Mesendoderm (in vitro differentiated cells): ENCODE results near the gene CDYL.
A peak's percentile ranks its signal among the peaks of the same experiment; 100 is the strongest.

Source experiments
- DNase-seq: peaks from one replicate; pipeline ENCODE4 v3.0.0; 2013
- H2AK5ac ChIP-seq: 2 replicates; pipeline ENCODE4 v1.6.1; 2013; ENCODE audit warnings: low read length, inconsistent platforms
- H2BK120ac ChIP-seq: 2 replicates; pipeline ENCODE4 v1.6.1; 2013; ENCODE audit warnings: low read depth, mild to moderate bottlenecking, low read length, moderate library complexity, mixed read lengths
- H2BK15ac ChIP-seq: replicated peaks from 2 replicates; pipeline ENCODE4 v1.6.1; 2013; ENCODE audit warnings: low read depth, mild to moderate bottlenecking, moderate library complexity
- H2BK5ac ChIP-seq: 2 replicates; pipeline ENCODE4 v1.6.1; 2013; ENCODE audit warnings: low read length, inconsistent platforms
- H3K18ac ChIP-seq: 2 replicates; pipeline ENCODE4 v1.6.1; 2013; ENCODE audit warnings: mild to moderate bottlenecking, low read length, mixed read lengths
- H3K23ac ChIP-seq: one replicate; pipeline ENCODE4 v1.6.1; 2013; ENCODE audit warnings: low read length
- H3K27ac ChIP-seq: 2 replicates; pipeline ENCODE4 v1.5.1; 2013; ENCODE audit warnings: low read depth, mild to moderate bottlenecking, inconsistent platforms, low read length, moderate library complexity
- H3K27me3 ChIP-seq: 2 replicates; pipeline ENCODE4 v1.6.1; 2013; ENCODE audit warnings: low read length, control low read depth, mild to moderate bottlenecking, inconsistent platforms; ENCODE audit not compliant: insufficient read depth, poor library complexity
- H3K36me3 ChIP-seq: 2 replicates; pipeline ENCODE4 v1.6.1; 2013; ENCODE audit warnings: low read length, inconsistent platforms; ENCODE audit not compliant: control insufficient read depth, insufficient read depth
- H3K4ac ChIP-seq: one replicate; pipeline ENCODE4 v1.6.1; 2013; ENCODE audit warnings: low read depth, mild to moderate bottlenecking, low read length, moderate library complexity
- H3K4me1 ChIP-seq: 2 replicates; pipeline ENCODE4 v1.6.1; 2013; ENCODE audit warnings: low read depth, low read length, inconsistent platforms; ENCODE audit not compliant: control insufficient read depth
- H3K4me2 ChIP-seq: 2 replicates; pipeline ENCODE4 v1.6.1; 2013; ENCODE audit warnings: low read length
- H3K4me3 ChIP-seq: 2 replicates; pipeline ENCODE4 v1.5.1; 2013; ENCODE audit warnings: mild to moderate bottlenecking, low read length
- H3K56ac ChIP-seq: one replicate; pipeline ENCODE4 v1.6.1; 2013; ENCODE audit warnings: low read length
- H3K79me1 ChIP-seq: 2 replicates; pipeline ENCODE4 v1.6.1; 2013; ENCODE audit warnings: low read length, inconsistent platforms
- H3K79me2 ChIP-seq: 2 replicates; pipeline ENCODE4 v1.6.1; 2013; ENCODE audit warnings: mild to moderate bottlenecking, low read length; ENCODE audit not compliant: control insufficient read depth, insufficient read depth
- H3K9ac ChIP-seq: 2 replicates; pipeline ENCODE4 v1.6.1; 2013; ENCODE audit warnings: low read length, inconsistent platforms
- H4K5ac ChIP-seq: one replicate; pipeline ENCODE4 v1.6.1; 2013; ENCODE audit warnings: low read length
- H4K8ac ChIP-seq: one replicate; pipeline ENCODE4 v1.6.1; 2013; ENCODE audit warnings: low read depth, mild to moderate bottlenecking, control low read depth, low read length, moderate library complexity
- WGBS: extraction: QIAGEN DNeasy Blood & Tissue Kit; methylation state at CpG from one replicate; pipeline ENCODE4 v1.1.7; 2013; ENCODE audit warnings: low lambda C conversion rate, missing lambda C conversion rate; ENCODE audit not compliant: insufficient coverage; ENCODE audit errors: extremely low coverage; 5-methylcytosine and 5-hydroxymethylcytosine counted together

The CDYL gene

DNA sequence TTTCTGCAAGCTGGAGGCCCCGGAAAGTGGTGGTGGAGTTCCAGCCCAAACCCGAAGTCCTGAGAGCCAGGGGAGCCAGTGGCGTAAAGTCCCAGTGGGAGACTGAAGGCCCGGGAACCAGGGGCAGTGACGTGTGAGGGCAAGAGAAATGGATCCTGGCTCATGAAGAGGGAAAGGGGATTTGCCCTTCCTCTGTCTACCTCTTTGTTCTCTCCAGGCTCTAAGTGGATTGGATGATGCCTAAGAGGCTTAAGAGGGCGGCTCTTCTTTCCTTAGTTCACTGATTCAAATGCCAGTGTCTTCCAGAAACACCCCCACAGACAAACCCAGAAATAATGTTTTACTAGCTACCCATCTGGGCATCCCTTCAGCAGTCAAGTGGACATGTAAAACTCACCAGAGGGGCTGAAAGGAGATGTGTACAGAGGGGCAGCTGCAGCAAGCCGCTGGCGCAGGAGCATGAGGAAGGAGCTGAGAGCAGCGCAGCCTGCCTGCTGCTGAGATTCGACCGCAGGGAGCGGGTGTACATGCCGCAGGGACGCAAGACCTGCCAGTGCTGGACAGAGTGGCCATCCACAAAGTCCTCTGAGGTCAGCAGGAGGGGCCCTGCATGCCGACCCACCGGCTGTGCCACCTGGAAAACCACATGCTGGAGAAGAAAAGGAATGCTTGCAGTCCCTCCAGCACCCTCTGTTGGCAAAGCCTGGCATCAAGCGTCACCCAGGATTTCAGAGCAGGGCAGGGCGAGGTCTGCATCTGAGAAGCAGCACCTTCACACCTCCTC, 29.5 kb downstream of the CDYL start:
- Histone ChIP-seq H2BK120ac (no peak overlapping the region), H3K9ac (peak overlapping the region; percentile 16), H2BK5ac (no peak overlapping the region), H3K79me2 (peaks cover 79% of the 10 kb centered on the region), H2BK15ac (no peak overlapping the region), H3K4me2 (no peak overlapping the region), H3K4me3 (no peak overlapping the region), H3K27ac (no peak overlapping the region), H3K79me1 (peaks cover 44% of the 10 kb centered on the region), H3K18ac (no peak overlapping the region), H4K5ac (no peak overlapping the region), H3K4ac (no peak overlapping the region), H3K4me1 (peaks cover 3% of the 10 kb centered on the region), H2AK5ac (no peak overlapping the region), H3K23ac (no peak overlapping the region), H4K8ac (no peak overlapping the region), H3K36me3 (no peaks in the 10 kb centered on the region), H3K27me3 (no peaks in the 10 kb centered on the region), H3K56ac (peak overlapping the region; percentile 76)
- no CpG with 5 or more reads among the region's 18 CpGs for WGBS
- peak; percentile 77 for DNase-seq

DNA sequence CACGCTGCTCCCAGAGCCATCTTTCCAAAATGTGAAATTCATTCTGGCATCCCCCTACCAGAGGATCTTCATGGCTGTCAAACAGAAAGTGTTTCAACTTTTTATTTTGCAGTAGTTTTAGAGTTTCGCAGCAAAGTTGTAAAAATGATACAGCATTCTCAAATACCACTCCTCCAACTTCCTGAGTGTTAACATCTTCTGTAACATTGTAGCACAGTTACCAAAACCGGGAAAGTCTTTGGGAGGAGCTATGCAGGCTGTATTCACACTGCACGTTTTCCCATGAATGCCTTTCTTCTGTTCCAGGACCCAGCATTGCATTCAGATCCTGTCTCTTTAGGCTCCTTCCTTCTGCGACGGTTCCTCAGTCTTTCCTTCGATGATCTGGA, 30.1 kb downstream of the CDYL start:
- H3K36me3 ChIP-seq: no peaks in the 10 kb centered on the region
- peaks cover 3% of the 10 kb centered on the region for H3K4me1 ChIP-seq
- peaks cover 42% of the 10 kb centered on the region for H3K79me1 ChIP-seq
- no peak overlapping the region for H3K9ac ChIP-seq
- no CpG with 5 or more reads among the region's 7 CpGs for WGBS
- H2BK15ac ChIP-seq: no peak overlapping the region
- DNase-seq: no peak
- no peak overlapping the region for H4K8ac ChIP-seq
- no peak overlapping the region for H2BK5ac ChIP-seq
- no peak overlapping the region for H2BK120ac ChIP-seq
- no peak overlapping the region for H2AK5ac ChIP-seq
- H3K79me2 ChIP-seq: peaks cover 77% of the 10 kb centered on the region
- H3K27me3 ChIP-seq: no peaks in the 10 kb centered on the region
- H3K23ac ChIP-seq: peak overlapping the region; percentile 30
- H3K4ac ChIP-seq: no peak overlapping the region
- no peak overlapping the region for H3K4me2 ChIP-seq
- H4K5ac ChIP-seq: no peak overlapping the region
- no peak overlapping the region for H3K4me3 ChIP-seq
- H3K27ac ChIP-seq: no peak overlapping the region
- H3K56ac ChIP-seq: no peak overlapping the region
- no peak overlapping the region for H3K18ac ChIP-seq

DNA sequence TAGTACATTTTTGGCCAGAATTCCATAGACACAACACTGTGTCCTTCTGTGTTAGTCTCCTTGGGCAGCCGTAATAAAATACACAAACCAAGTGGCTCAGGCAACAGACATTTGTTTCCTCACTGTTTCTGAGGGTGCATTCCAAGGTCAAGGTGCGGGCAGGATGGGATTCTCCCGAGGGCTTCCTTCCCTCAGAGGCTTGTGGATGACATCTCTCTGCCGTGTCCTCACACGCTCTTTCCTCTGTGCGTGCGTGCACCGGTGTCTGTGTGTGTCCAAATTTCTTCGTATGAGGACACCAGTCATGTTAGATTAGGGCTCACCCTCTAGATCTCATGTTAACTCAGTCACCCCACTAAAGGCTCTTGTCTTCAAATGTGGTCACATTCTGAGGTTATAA, 30.6 kb downstream of the CDYL start:
- H3K18ac ChIP-seq: no peak overlapping the region
- no peak overlapping the region for H2AK5ac ChIP-seq
- no peak overlapping the region for H2BK15ac ChIP-seq
- peaks cover 3% of the 10 kb centered on the region for H3K4me1 ChIP-seq
- no peak overlapping the region for H4K5ac ChIP-seq
- DNase-seq: no peak
- H3K56ac ChIP-seq: no peak overlapping the region
- H3K27ac ChIP-seq: no peak overlapping the region
- H3K4me3 ChIP-seq: no peak overlapping the region
- H3K4ac ChIP-seq: no peak overlapping the region
- no peak overlapping the region for H3K23ac ChIP-seq
- peaks cover 40% of the 10 kb centered on the region for H3K79me1 ChIP-seq
- H4K8ac ChIP-seq: no peak overlapping the region
- H2BK120ac ChIP-seq: no peak overlapping the region
- H3K4me2 ChIP-seq: no peak overlapping the region
- no peak overlapping the region for H2BK5ac ChIP-seq
- no peaks in the 10 kb centered on the region for H3K36me3 ChIP-seq
- H3K9ac ChIP-seq: no peak overlapping the region
- H3K27me3 ChIP-seq: no peaks in the 10 kb centered on the region
- H3K79me2 ChIP-seq: peaks cover 77% of the 10 kb centered on the region
- whole genome bisulfite sequencing: no CpG with 5 or more reads among the region's 9 CpGs

- Histone ChIP-seq H3K4me3 (no peak overlapping the region), H4K8ac (no peak overlapping the region), H3K56ac (no peak overlapping the region), H3K79me2 (peaks cover 75% of the 10 kb centered on the region), H3K36me3 (no peaks in the 10 kb centered on the region), H3K9ac (no peak overlapping the region), H3K18ac (no peak overlapping the region), H3K4me1 (peaks cover 3% of the 10 kb centered on the region), H2BK15ac (no peak overlapping the region), H3K23ac (no peak overlapping the region), H3K4me2 (no peak overlapping the region), H3K27me3 (no peaks in the 10 kb centered on the region), H2BK5ac (no peak overlapping the region), H2AK5ac (no peak overlapping the region), H3K4ac (no peak overlapping the region), H2BK120ac (no peak overlapping the region), H4K5ac (no peak overlapping the region), H3K27ac (no peak overlapping the region), H3K79me1 (peaks cover 35% of the 10 kb centered on the region)
- no CpG with 5 or more reads among the region's 6 CpGs for WGBS
- no peak for DNase-seq
Measured at GRCh38 chr6:4808396-4808795, 32.2 kb downstream of the CDYL start.

GRCh38 chr6:4809999-4810918, 34.1 kb downstream of the CDYL start:
- Histone ChIP-seq H3K56ac (no peak overlapping the region), H3K79me2 (peaks cover 75% of the 10 kb centered on the region), H3K79me1 (peaks cover 33% of the 10 kb centered on the region), H3K4me2 (no peak overlapping the region), H2BK15ac (no peak overlapping the region), H2BK120ac (no peak overlapping the region), H3K27me3 (no peaks in the 10 kb centered on the region), H3K4ac (no peak overlapping the region), H3K9ac (no peak overlapping the region), H3K23ac (no peak overlapping the region), H3K36me3 (no peaks in the 10 kb centered on the region), H4K5ac (no peak overlapping the region), H3K27ac (no peak overlapping the region), H4K8ac (no peak overlapping the region), H2BK5ac (no peak overlapping the region), H3K4me1 (peaks cover 3% of the 10 kb centered on the region), H3K4me3 (no peak overlapping the region), H3K18ac (no peak overlapping the region), H2AK5ac (no peak overlapping the region)
- DNase-seq: no peak
- no CpG with 5 or more reads among the region's 5 CpGs for WGBS
